Endometrial microvascular endothelial cells (primary cell): ENCODE data around the gene SLC39A3. TPM values are rescaled to one million over a fixed set of nuclear protein-coding genes. Genes with fewer than 3 reads are reported as not detected.

Experiments used
- in situ Hi-C: cut with HindIII; loops from 2 replicates; pipeline ENCODE4 v1.10.0; 2017; ENCODE audit warnings: low sequenced_read_pairs, low pct_unique_long_range_greater_than_20kb; ENCODE audit errors: inconsistent ontology term
- total RNA-seq: library from RNA; depleted of rRNA; stranded (reverse); fragments of >200 nt; gene quantifications from one replicate; pipeline ENCODE4 v1.2.3, GENCODE V29; 2015; ENCODE audit errors: inconsistent ontology term

The SLC39A3 gene, protein sequence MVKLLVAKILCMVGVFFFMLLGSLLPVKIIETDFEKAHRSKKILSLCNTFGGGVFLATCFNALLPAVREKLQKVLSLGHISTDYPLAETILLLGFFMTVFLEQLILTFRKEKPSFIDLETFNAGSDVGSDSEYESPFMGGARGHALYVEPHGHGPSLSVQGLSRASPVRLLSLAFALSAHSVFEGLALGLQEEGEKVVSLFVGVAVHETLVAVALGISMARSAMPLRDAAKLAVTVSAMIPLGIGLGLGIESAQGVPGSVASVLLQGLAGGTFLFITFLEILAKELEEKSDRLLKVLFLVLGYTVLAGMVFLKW
- total RNA-seq, result 41.0 TPM

GRCh38 chr19:2739602-2740313 lies at the start of gene SLC39A3:
Gene SLC39A3, minus strand, starts transcription at chr19:2740017. Its CDS starts 2,760 bp downstream, at chr19:2737257.
- in situ Hi-C loops, result no loop called here

- in situ Hi-C loops, result no loop called here
Observed at GRCh38 chr19:2788237-2788636, 48.4 kb upstream of the SLC39A3 start.

GRCh38 chr19:2787115-2787514 lies 47.3 kb upstream of the SLC39A3 start:
- in situ Hi-C loops, result no loop called here

GRCh38 chr19:2785244-2785997 lies 45.6 kb upstream of the SLC39A3 start, which contains the start of gene THOP1:
Gene THOP1, plus strand, starts transcription at chr19:2785503. Its CDS starts 160 bp downstream, at chr19:2785663.
- in situ Hi-C loops, result no loop called here

DNA sequence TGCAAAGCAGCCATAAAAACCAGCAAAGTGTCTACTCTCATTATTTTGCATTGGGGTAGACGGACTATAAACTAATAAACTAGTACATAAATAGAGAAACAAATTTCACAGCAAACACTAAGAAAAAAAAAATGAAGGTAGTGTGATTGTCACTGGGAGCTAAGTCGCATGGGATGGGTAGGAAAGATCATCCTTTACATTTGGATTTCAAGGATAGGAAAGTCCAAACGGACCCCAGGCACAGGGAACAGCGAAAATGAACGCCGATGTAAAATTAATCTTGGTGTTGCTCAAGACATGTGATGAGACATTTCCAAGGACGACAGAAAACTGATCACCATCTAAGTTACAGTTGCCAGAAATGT lies 43.9 kb upstream of the SLC39A3 start:
- in situ Hi-C loops, result no loop called here

DNA sequence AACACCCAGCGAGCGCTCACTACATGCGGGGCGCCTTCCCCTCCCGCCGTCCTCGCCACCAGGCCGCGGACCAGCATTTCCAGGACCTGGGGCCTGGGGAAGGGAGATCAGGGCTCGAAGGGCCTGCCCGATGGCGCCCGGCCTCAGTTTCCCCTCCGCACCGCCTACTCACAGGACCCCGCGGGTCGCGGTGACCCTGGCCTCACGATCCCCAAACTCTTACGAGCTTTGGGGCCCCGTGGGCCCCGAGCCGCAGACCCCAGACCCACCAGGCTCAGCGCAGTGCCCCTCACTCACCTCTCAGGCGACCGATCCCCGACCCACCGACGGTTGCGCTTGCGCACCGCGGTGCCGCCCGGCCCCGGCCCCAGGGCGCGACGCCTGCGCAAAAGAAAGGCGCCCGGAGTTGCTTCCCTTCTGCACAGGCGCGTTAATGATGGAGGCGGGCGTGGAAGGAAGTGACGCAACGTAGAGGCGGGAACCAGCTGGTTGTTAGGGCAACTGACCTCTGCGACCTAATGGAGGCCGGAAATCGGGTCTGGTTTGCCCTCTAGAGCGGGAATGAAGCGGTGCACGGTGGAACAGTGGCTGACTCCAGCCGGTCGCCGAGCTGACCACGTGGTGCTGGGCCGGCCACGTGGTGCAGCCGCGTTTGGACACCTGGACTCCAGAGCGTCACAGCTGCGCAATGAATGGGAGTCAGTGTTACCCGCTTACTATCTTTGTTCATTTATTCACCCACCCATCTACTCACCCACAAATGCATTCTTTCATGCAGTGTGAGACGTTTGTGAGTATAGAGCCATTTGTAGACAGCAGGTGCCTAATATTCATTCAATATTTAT lies 43.3 kb upstream of the SLC39A3 start, which contains the start of gene SGTA:
TSS of gene SGTA (minus strand) at position 338 of the 845 bp plus-strand sequence. CDS start 14,205 bp downstream, outside the sequence.
- in situ Hi-C loops, result no loop called here

DNA sequence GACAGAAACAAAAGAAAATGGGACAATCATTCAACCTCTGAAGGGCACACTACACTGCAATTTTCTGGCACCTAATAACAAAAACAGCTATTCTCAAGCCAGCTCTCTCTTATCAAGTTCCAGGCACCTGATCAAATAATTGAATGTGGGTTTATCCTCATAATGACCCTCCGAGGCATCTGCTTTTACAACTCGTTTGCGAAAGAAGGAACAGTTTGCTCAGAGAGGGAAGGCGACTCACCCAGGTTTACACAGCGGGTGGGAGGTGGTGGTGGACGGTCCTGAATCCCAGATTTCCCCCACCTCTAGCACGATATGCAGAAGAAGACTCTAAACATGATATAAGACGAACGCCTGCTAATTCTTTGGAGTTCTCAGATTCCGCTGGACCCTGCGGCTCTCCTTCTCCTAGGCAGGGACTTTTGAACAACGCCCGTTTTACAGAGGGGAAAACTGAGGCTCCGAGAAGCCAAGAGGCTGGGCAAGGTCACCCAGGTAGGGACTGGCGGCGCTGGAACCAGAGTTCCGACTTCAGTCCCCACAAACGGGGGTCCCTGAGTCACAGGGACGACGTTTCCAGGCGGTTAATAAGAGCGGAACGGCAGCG lies 42.6 kb upstream of the SLC39A3 start:
- in situ Hi-C loops, result no loop called here

GRCh38 chr19:2780284-2780683 lies 40.5 kb upstream of the SLC39A3 start:
- in situ Hi-C loops, result no loop called here

- in situ Hi-C loops, result no loop called here
Observed at GRCh38 chr19:2779121-2779740, 39.4 kb upstream of the SLC39A3 start.

DNA sequence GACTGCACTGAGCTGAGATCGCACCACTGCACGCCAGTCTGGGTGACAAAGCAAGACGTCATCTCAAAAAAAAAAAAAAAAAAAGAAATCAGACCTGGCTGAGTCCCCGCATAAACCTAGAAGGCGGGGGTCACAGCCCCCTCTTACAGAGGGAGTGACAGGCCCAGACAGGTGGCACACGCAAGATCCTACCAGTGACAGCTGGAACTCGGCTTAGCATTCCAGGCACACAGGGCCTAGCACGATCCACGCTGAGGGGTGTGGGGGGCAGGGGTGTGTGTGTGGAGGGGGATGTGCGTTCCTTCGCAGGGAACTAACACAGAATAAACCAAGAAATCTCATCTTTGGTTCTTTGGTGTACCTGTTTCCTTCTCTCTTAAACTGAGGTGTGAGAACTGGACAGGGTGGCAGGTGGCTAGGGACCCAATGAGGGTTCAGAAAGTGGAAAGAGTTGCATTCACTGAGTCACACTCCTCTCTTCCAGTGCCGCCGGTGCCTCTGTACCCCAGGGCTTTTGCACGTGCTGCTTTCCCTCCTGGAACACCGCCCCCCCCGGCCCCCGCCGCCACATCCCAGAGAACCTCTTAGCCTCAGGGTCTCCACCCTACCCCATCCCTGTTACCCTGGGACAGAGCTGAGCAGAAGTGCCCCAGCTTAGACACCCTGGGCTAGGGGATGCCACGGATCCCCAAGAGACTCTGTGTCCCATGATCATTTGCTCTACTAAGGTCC lies 38.3 kb upstream of the SLC39A3 start:
- in situ Hi-C loops, result no loop called here

- in situ Hi-C loops, result no loop called here
Observed at GRCh38 chr19:2775556-2776430, 36.0 kb upstream of the SLC39A3 start.

DNA sequence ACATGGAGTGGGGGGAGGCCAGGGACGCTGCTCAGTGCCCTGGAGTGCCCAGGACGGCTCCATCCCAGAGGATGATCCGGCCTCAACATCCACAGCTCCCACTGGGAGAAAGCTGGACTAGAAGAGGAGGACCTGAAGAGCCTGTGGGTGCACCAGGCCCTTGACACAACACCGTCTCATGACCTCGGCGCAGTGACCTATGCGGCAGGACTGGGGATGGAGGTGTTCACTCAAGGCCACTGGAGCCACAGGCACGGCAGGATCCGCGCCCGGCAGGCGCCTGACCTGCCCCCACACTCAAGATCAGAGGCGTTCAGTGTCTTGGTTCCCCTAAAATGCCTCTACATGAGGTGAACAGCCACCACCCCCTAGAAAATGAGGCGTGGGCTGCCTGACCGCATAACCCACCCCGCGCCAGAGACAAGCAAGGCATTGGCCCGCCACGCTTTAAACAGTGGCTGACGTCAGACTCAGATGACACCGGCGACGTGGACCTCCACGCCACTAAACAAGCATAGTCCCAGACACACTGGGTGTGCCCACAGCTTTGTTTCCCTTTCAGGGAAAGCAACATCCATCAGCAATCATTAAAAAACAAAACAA lies 35.2 kb upstream of the SLC39A3 start:
- in situ Hi-C loops, result no loop called here

DNA sequence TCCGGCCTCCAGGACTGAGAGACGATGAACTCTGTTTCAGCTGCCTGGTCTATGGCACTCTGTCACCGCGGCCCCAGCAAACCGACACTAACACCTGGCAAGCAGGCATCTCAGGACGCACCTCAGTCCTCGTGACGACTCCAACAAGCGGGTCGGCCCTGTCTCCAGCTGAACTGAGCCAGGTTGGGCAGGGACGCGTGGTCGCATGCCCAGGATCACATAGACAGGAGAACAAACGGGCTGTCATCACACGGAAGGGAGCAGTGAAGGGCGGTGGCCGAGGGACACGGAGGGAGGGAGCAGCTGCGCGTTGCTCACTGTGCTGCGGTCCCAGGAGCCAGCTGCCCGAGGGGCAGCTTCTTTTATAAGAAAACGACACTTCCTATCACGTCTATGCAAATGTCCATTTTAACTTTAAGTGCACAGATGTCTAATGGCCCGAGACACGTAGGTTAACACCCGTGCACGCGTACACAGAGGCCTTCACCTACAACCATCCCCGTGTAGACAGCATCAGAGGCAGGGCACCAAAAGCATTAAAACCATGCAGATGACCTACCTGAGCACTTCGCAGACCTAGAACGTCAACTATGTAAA lies 34.4 kb upstream of the SLC39A3 start:
- in situ Hi-C loops, result no loop called here

DNA sequence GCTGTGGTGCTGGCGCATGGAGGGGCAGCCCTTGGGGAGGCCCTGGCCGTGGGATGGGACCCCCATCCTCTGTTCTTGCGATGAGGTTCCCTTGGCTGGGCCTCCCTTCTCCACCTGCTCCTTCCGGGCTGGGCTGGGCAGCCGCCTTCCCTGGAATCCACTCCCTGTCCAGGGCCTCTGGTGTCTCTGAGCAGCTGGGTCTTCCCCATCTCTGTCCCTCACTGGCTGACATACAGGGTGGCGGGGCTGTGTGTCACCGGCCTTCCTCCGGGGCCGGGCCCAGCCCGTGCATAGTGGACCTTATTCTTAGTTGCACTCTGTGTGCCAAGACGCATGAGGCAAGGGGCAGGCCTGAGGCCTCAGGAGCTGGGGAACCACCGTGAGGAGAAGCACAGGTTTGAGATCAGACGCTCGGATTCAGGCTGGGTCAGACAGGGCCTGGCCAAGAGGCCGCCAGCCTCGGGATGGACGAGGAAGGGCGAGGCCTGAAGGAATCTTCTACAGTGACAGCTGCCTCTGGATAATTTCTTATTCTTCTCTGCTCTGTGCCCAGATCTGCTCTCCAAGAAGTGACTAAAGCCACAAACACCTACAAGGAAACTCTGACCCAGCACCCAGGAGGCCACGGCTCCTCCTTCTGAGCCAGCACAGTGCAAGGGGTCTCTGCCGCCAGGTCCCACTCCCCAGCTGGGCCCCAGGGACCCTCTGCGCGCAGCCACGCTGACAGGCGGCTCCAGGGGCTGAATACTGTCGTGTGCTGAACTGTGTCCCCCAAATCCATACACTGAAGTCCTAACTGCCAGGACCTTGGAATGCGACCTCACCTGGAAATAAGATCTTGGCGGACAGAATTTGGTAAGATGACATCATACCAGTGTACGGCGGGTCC lies 32.2 kb upstream of the SLC39A3 start:
- in situ Hi-C loops, result no loop called here
